Measurements from ENCODE around the gene ZNF136. TPM values are rescaled to one million over a fixed set of nuclear protein-coding genes. Genes with fewer than 3 reads are reported as not detected.

ZNF136 gene
- total RNA-seq, 1 experiment from 2014 or later: 7.2 TPM

- H3K36me3 ChIP-seq: peaks cover 35% of the 10 kb centered on the region
- DNase-seq (ENCODE audit: low read depth in 1 of 2, low spot score in 2 of 2): peak; percentile 71 to 90
- peaks cover 3% of the 10 kb centered on the region; the same call in 1 of the 2 replicates for H3K4me1 ChIP-seq (replicated peaks)
- H3K27me3 ChIP-seq (replicated peaks): no peaks in the 10 kb centered on the region
- peak within 1 kb of the TSS; percentile 64 for H3K4me3 ChIP-seq
- H3K27ac ChIP-seq: peak within 1 kb of the TSS; percentile 27
- H3K9me3 ChIP-seq (replicated peaks): peaks cover 5% of the 10 kb centered on the region; the same call in 1 of the 2 replicates
Measured at GRCh38 chr19:12156223-12157058, 6.5 kb upstream of the ZNF136 start, which contains the start of gene ZNF625. Gene ZNF625, minus strand, starts transcription at chr19:12156734. Its CDS starts 176 bp downstream, at chr19:12156558.

GRCh38 chr19:12159773-12160414 lies 3.0 kb upstream of the ZNF136 start:
- Histone ChIP-seq H3K36me3 (peaks cover 16% of the 10 kb centered on the region), H3K4me1 (replicated peaks) (peaks cover 10% of the 10 kb centered on the region), H3K4me3 (no peak overlapping the region), H3K27ac (no peak overlapping the region), H3K27me3 (replicated peaks) (no peaks in the 10 kb centered on the region), H3K9me3 (replicated peaks) (no peaks in the 10 kb centered on the region)
- DNase-seq (ENCODE audit: low read depth in 1 of 2, low spot score in 2 of 2): no peak

GRCh38 chr19:12162513-12162881 lies 399 bp upstream of the ZNF136 start:
- H3K4me3 ChIP-seq: peak overlapping the region; percentile 86
- no peaks in the 10 kb centered on the region for H3K9me3 ChIP-seq (replicated peaks)
- H3K27ac ChIP-seq: no peak overlapping the region
- peaks cover 7% of the 10 kb centered on the region for H3K4me1 ChIP-seq (replicated peaks)
- no peak for DNase-seq (ENCODE audit: low read depth in 1 of 2, low spot score in 2 of 2)
- H3K27me3 ChIP-seq (replicated peaks): no peaks in the 10 kb centered on the region
- peaks cover 20% of the 10 kb centered on the region for H3K36me3 ChIP-seq

- H3K4me1 ChIP-seq (replicated peaks): peaks cover 7% of the 10 kb centered on the region
- H3K4me3 ChIP-seq: peak overlapping the region; percentile 86
- H3K9me3 ChIP-seq (replicated peaks): no peaks in the 10 kb centered on the region
- H3K27ac ChIP-seq: peak overlapping the region; percentile 87; the same call in 1 of the 2 replicates
- DNase-seq (ENCODE audit: low read depth in 1 of 2, low spot score in 2 of 2): no peak
- H3K27me3 ChIP-seq (replicated peaks): no peaks in the 10 kb centered on the region
- peaks cover 20% of the 10 kb centered on the region for H3K36me3 ChIP-seq
Measured at GRCh38 chr19:12163826-12164225, 930 bp downstream of the ZNF136 start.

GRCh38 chr19:12166626-12167025 lies 3.7 kb downstream of the ZNF136 start:
- H3K27me3 ChIP-seq (replicated peaks): no peaks in the 10 kb centered on the region
- DNase-seq (ENCODE audit: low read depth in 1 of 2, low spot score in 2 of 2): no peak
- H3K4me3 ChIP-seq: no peak overlapping the region
- H3K36me3 ChIP-seq: peaks cover 39% of the 10 kb centered on the region
- peaks cover 4% of the 10 kb centered on the region; the same call in 1 of the 2 replicates for H3K9me3 ChIP-seq (replicated peaks)
- H3K27ac ChIP-seq: no peak overlapping the region
- H3K4me1 ChIP-seq (replicated peaks): peaks cover 7% of the 10 kb centered on the region

- Histone ChIP-seq H3K27me3 (replicated peaks) (no peaks in the 10 kb centered on the region), H3K9me3 (replicated peaks) (peaks cover 38% of the 10 kb centered on the region), H3K36me3 (peaks cover 15% of the 10 kb centered on the region), H3K27ac (no peak overlapping the region), H3K4me1 (replicated peaks) (no peaks in the 10 kb centered on the region), H3K4me3 (no peak overlapping the region)
- DNase-seq (ENCODE audit: low read depth in 1 of 2, low spot score in 2 of 2): no peak
Measured at GRCh38 chr19:12180377-12180776, 17.5 kb downstream of the ZNF136 start.

- Histone ChIP-seq H3K36me3 (peaks cover 64% of the 10 kb centered on the region), H3K27me3 (replicated peaks) (no peaks in the 10 kb centered on the region), H3K27ac (no peak overlapping the region), H3K9me3 (replicated peaks) (peaks cover 53% of the 10 kb centered on the region), H3K4me3 (no peak overlapping the region), H3K4me1 (replicated peaks) (no peaks in the 10 kb centered on the region)
- no peak for DNase-seq (ENCODE audit: low read depth in 1 of 2, low spot score in 2 of 2)
Measured at GRCh38 chr19:12187625-12188024, 24.7 kb downstream of the ZNF136 start.

- peaks cover 14% of the 10 kb centered on the region for H3K36me3 ChIP-seq
- peaks cover 23% of the 10 kb centered on the region for H3K9me3 ChIP-seq (replicated peaks)
- no peak overlapping the region for H3K27ac ChIP-seq
- no peaks in the 10 kb centered on the region for H3K27me3 ChIP-seq (replicated peaks)
- no peaks in the 10 kb centered on the region for H3K4me1 ChIP-seq (replicated peaks)
- DNase-seq (ENCODE audit: low read depth in 1 of 2, low spot score in 2 of 2): no peak
- no peak overlapping the region for H3K4me3 ChIP-seq
Measured at GRCh38 chr19:12194827-12195731, 32.2 kb downstream of the ZNF136 start.

- Histone ChIP-seq H3K9me3 (replicated peaks) (peaks cover 22% of the 10 kb centered on the region), H3K36me3 (no peaks in the 10 kb centered on the region), H3K27ac (no peak overlapping the region), H3K27me3 (replicated peaks) (no peaks in the 10 kb centered on the region), H3K4me1 (replicated peaks) (no peaks in the 10 kb centered on the region), H3K4me3 (no peak overlapping the region)
- DNase-seq (ENCODE audit: low read depth in 1 of 2, low spot score in 2 of 2): no peak
Measured at GRCh38 chr19:12198136-12198535, 35.2 kb downstream of the ZNF136 start.

- H3K4me3 ChIP-seq: no peak overlapping the region
- H3K27me3 ChIP-seq (replicated peaks): no peaks in the 10 kb centered on the region
- no peaks in the 10 kb centered on the region for H3K36me3 ChIP-seq
- peaks cover 23% of the 10 kb centered on the region for H3K9me3 ChIP-seq (replicated peaks)
- no peak overlapping the region for H3K27ac ChIP-seq
- H3K4me1 ChIP-seq (replicated peaks): no peaks in the 10 kb centered on the region
- no peak for DNase-seq (ENCODE audit: low read depth in 1 of 2, low spot score in 2 of 2)
Measured at GRCh38 chr19:12199757-12200419, 37.0 kb downstream of the ZNF136 start.

GRCh38 chr19:12202250-12202649 lies 39.4 kb downstream of the ZNF136 start:
- Histone ChIP-seq H3K27ac (no peak overlapping the region), H3K4me1 (replicated peaks) (no peaks in the 10 kb centered on the region), H3K36me3 (no peaks in the 10 kb centered on the region), H3K9me3 (replicated peaks) (peaks cover 23% of the 10 kb centered on the region), H3K4me3 (no peak overlapping the region), H3K27me3 (replicated peaks) (no peaks in the 10 kb centered on the region)
- no peak for DNase-seq (ENCODE audit: low read depth in 1 of 2, low spot score in 2 of 2)

GRCh38 chr19:12205296-12205695 lies 42.4 kb downstream of the ZNF136 start:
- Histone ChIP-seq H3K27me3 (replicated peaks) (no peaks in the 10 kb centered on the region), H3K36me3 (no peaks in the 10 kb centered on the region), H3K4me3 (no peak overlapping the region)

GRCh38 chr19:12208221-12208620 lies 45.3 kb downstream of the ZNF136 start:
- Histone ChIP-seq H3K4me1 (replicated peaks) (no peaks in the 10 kb centered on the region), H3K27ac (no peak overlapping the region), H3K4me3 (no peak overlapping the region), H3K36me3 (no peaks in the 10 kb centered on the region), H3K27me3 (replicated peaks) (no peaks in the 10 kb centered on the region), H3K9me3 (replicated peaks) (peaks cover 28% of the 10 kb centered on the region)
- DNase-seq (ENCODE audit: low read depth in 1 of 2, low spot score in 2 of 2): no peak

More at GRCh38 chr19:12205296-12205695, 42.4 kb downstream of the ZNF136 start:
- peaks cover 31% of the 10 kb centered on the region for H3K9me3 ChIP-seq (replicated peaks)
- DNase-seq (ENCODE audit: low read depth in 1 of 2, low spot score in 2 of 2): no peak
- no peak overlapping the region for H3K27ac ChIP-seq
- H3K4me1 ChIP-seq (replicated peaks): no peaks in the 10 kb centered on the region

Measured in SJSA1 (cell line).